Measurements from ENCODE around the gene CSAD. TPM values are rescaled to one million over a fixed set of nuclear protein-coding genes. Genes with fewer than 3 reads are reported as not detected.
"Not testable (repeated sequence)": the region's sequence is repeated elsewhere in the genome, so short reads cannot be mapped to it uniquely, and the experiment has no call there.

The CSAD gene
- total RNA-seq, 2 donors from 2014 or later = 70.8 to 89.5 TPM

DNA sequence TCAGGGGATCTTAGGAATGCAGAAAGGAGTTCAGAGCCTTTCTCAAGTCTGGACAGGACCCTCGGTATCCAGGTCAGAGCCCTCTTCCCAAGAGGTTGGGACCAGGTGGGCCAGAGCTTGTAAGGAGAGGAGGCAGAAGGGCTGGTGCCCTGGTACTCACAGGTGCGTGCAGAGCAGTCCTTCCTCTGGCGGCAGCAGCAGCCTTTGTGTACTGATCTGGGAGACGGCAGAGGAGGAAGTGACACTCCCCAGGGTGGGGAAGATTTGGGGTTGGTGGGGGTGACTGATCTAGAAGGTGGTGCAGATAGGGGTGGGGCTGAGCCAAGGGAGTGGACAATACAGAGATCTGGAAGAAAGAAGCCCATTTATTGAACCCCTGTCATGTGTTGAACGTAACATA lies 26.3 kb upstream of the CSAD start, which contains the start of gene ITGB7:
ITGB7 (minus strand) TSS at position 210 of the 400 bp plus-strand sequence. CDS start 6,808 bp downstream, outside the sequence.
- ATAC-seq (ENCODE audit: insufficient number of reproducible peaks, low FRiP score, low read depth) = no peak
- no peak within 1 kb of the TSS for H3K27ac ChIP-seq

DNA sequence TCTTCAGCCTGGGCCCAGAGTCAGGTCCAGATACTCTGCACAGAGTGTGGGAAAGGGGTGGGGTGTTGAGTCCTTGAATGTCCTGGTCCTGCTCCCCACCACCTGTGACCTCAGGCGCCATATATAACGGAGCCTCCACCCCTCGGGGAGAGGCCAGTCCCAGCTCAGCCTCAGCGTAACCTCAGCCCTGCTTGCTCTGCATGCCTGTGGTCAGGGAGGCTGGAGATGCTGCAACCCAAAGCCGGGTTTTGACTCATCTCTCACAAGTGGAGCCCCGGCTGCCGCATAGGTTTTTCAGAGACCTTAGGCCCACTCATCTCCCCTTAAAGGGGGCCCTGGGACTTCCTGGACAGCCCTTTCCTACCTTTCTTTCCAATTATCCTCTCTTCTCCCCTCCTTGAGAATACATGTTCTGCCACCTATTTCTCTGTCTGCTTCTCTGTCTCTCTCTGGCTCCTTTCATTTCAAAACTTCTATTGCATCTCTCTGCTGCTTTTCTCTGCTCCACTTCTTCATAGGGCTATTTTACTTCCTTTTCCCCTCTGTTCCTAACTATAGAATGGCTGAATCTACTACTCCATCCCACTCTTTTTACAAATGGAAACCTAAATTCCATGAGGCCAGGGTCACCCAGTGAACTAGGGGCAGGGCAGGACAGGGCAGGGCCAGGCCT lies 25.2 kb upstream of the CSAD start:
- peaks cover 3 to 13% of the 10 kb centered on the region in 2 donors for H3K4me1 ChIP-seq (ENCODE audit: control insufficient read depth in 1 of 2, low read depth in 2 of 2)
- no peak for DNase-seq (ENCODE audit: low spot score)
- H3K36me3 ChIP-seq = peaks cover 8% of the 10 kb centered on the region
- no peak overlapping the region for H3K4me3 ChIP-seq
- no peaks in the 10 kb centered on the region for H3K9me3 ChIP-seq
- no peak overlapping the region for H3K27ac ChIP-seq
- ATAC-seq (ENCODE audit: insufficient number of reproducible peaks, low FRiP score, low read depth) = no peak
- no peaks in the 10 kb centered on the region for H3K27me3 ChIP-seq (replicated peaks; ENCODE audit: insufficient read depth)
- TF ChIP-seq, protein P1, sequence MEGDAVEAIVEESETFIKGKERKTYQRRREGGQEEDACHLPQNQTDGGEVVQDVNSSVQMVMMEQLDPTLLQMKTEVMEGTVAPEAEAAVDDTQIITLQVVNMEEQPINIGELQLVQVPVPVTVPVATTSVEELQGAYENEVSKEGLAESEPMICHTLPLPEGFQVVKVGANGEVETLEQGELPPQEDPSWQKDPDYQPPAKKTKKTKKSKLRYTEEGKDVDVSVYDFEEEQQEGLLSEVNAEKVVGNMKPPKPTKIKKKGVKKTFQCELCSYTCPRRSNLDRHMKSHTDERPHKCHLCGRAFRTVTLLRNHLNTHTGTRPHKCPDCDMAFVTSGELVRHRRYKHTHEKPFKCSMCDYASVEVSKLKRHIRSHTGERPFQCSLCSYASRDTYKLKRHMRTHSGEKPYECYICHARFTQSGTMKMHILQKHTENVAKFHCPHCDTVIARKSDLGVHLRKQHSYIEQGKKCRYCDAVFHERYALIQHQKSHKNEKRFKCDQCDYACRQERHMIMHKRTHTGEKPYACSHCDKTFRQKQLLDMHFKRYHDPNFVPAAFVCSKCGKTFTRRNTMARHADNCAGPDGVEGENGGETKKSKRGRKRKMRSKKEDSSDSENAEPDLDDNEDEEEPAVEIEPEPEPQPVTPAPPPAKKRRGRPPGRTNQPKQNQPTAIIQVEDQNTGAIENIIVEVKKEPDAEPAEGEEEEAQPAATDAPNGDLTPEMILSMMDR (IDR thresholded peaks at IDR 0.05) = no peak

More for the DNA sequence above, 26.3 kb upstream of the CSAD start, which contains the start of gene ITGB7:
- peaks cover 3 to 9% of the 10 kb centered on the region in 2 donors for H3K4me1 ChIP-seq (ENCODE audit: control insufficient read depth in 1 of 2, low read depth in 2 of 2)
- peaks cover 19% of the 10 kb centered on the region for H3K36me3 ChIP-seq
- TF ChIP-seq, protein P1 (IDR thresholded peaks at IDR 0.05) = no peak
- no peaks in the 10 kb centered on the region for H3K9me3 ChIP-seq
- DNase-seq (ENCODE audit: low spot score) = no peak
- no peaks in the 10 kb centered on the region for H3K27me3 ChIP-seq (replicated peaks; ENCODE audit: insufficient read depth)
- no peak within 1 kb of the TSS for H3K4me3 ChIP-seq

DNA sequence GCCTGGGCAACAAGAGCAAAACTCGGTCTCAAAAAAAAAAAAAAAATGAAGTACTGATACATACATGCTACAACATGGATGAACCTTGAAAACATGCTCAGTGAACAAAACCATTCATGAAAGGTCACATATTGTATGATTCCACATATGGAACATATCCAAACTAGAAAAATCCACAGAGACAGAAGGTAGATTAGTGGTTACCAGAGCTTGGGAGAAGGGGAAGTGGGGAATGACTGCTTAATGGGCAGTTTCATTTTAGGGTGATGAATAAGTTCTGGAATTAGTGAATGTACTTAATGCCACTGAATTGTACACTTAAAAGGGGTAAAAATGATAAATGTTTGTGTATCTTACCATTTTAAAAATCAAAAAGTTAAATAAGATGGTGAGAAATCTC lies 23.6 kb upstream of the CSAD start:
- TF ChIP-seq, protein P1 (IDR thresholded peaks at IDR 0.05) = no peak
- no peak for ATAC-seq (ENCODE audit: insufficient number of reproducible peaks, low FRiP score, low read depth)

DNA sequence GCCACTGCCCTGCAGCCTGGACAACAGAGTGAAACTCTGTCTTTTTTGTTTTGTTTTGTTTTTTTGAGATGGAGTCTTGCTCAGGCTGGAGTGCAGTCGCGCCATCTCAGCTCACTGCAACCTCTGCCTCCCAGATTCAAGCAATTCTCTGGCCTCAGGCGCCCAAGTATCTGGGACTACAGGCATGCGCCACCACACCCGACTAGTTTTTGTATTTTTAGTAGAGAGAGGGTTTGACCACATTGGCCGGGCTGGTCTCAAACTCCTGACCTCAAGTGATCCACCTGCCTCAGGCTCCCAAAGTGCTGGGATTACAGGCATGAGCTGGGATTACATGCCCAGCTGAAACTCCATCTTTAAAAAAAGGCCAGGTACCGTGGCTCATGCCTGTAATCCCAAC lies 21.6 kb upstream of the CSAD start:
- H3K27me3 ChIP-seq (replicated peaks; ENCODE audit: insufficient read depth); H3K27ac ChIP-seq; H3K9me3 ChIP-seq; DNase-seq (ENCODE audit: low spot score); H3K4me3 ChIP-seq; H3K36me3 ChIP-seq; ATAC-seq (ENCODE audit: insufficient number of reproducible peaks, low FRiP score, low read depth): not testable (repeated sequence)
- peaks cover 7 to 19% of the 10 kb centered on the region in 2 donors for H3K4me1 ChIP-seq (ENCODE audit: control insufficient read depth in 1 of 2, low read depth in 2 of 2)

More for the DNA sequence above, 23.6 kb upstream of the CSAD start:
- no peak overlapping the region for H3K27ac ChIP-seq
- no peak for DNase-seq (ENCODE audit: low spot score)
- no peaks in the 10 kb centered on the region for H3K27me3 ChIP-seq (replicated peaks; ENCODE audit: insufficient read depth)
- no peak overlapping the region for H3K4me3 ChIP-seq
- H3K36me3 ChIP-seq = no peaks in the 10 kb centered on the region
- H3K4me1 ChIP-seq (ENCODE audit: control insufficient read depth in 1 of 2, low read depth in 2 of 2) = peaks cover 3 to 18% of the 10 kb centered on the region in 2 donors
- H3K9me3 ChIP-seq = no peaks in the 10 kb centered on the region

DNA sequence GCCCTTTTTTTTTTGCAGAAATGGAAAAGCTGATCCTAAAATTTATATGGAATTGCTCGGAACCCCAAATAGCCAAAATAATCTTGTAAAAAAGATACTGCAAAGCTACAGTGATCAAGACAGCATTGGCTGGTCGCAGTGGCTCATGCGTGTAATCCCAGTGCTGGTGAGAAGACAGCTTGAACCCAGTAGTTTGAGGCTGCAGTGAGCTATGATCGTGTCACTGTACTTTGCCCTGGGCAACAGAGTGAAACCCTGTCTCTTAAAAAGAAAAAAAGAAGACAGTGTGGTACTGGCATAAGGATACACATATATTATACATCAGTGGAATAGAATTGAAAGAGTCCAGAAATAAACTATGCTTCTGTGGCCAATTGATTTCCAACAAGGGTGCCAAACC lies 20.9 kb upstream of the CSAD start:
- ATAC-seq (ENCODE audit: insufficient number of reproducible peaks, low FRiP score, low read depth) = no peak
- H3K27ac ChIP-seq = no peak overlapping the region
- H3K27me3 ChIP-seq (replicated peaks; ENCODE audit: insufficient read depth) = no peaks in the 10 kb centered on the region
- H3K4me3 ChIP-seq = no peak overlapping the region
- peaks cover 9 to 23% of the 10 kb centered on the region in 2 donors for H3K4me1 ChIP-seq (ENCODE audit: control insufficient read depth in 1 of 2, low read depth in 2 of 2)
- TF ChIP-seq, protein P1 (IDR thresholded peaks at IDR 0.05) = no peak
- no peaks in the 10 kb centered on the region for H3K9me3 ChIP-seq
- DNase-seq (ENCODE audit: low spot score) = no peak
- no peaks in the 10 kb centered on the region for H3K36me3 ChIP-seq

Data from thoracic aorta (tissue), 2 donors.